Activated CD8-positive, alpha-beta T cell treated with anti-CD3 and anti-CD28 coated beads for 36 hours (primary cell): Measurements from ENCODE around the gene BAZ2B. TPM values are rescaled to one million over a fixed set of nuclear protein-coding genes. Genes with fewer than 3 reads are reported as not detected.

Source experiments
- ATAC-seq: fragments of 200-7000 bp; cut with Tn5 transposase; one replicate; pipeline ENCODE4 v1.10.0; 2021; ENCODE audit warnings: mild to moderate bottlenecking, moderate library complexity
- CTCF ChIA-PET: fragments of 350-600 bp; sonication (Branson Sonifier 250); formaldehyde crosslinking; loops from one replicate; lab custom pipeline; 2021; ENCODE audit warnings: antibody characterized with exemption; lab: Charles Lee
- POLR2A ChIA-PET: fragments of 350-600 bp; sonication (Branson Sonifier 250); formaldehyde crosslinking; loops from one replicate; lab custom pipeline; 2021; ENCODE audit warnings: antibody characterized with exemption; lab: Charles Lee
- DNase-seq: peaks from one replicate; pipeline ENCODE4 v3.0.0-alpha.2; 2020
- H3K27ac Mint-ChIP-seq: one replicate; pipeline ENCODE4 v1.8.0; 2021; ENCODE audit warnings: mild to moderate bottlenecking, mixed read lengths
- H3K27me3 Mint-ChIP-seq: one replicate; pipeline ENCODE4 v1.8.0; 2021; ENCODE audit warnings: mixed read lengths
- H3K36me3 Mint-ChIP-seq: one replicate; pipeline ENCODE4 v1.8.0; 2021; ENCODE audit warnings: low read depth, mixed read lengths
- H3K4me1 Mint-ChIP-seq: one replicate; pipeline ENCODE4 v1.8.0; 2021; ENCODE audit warnings: low read depth, mixed read lengths
- H3K4me3 Mint-ChIP-seq: one replicate; pipeline ENCODE4 v1.8.0; 2021; ENCODE audit warnings: mild to moderate bottlenecking, moderate library complexity, mixed read lengths
- H3K9me3 Mint-ChIP-seq: one replicate; pipeline ENCODE4 v1.8.0; 2021; ENCODE audit warnings: mixed read lengths
- intact Hi-C: fragments of 100-400 bp; cut with micrococcal nuclease; formaldehyde crosslinking; loops from one replicate; pipeline ENCODE4 v1.10.0; 2022
- total RNA-seq, 2 experiments: library from RNA; stranded (reverse); gene quantifications; one replicate each; pipeline ENCODE4 v1.2.3, GENCODE V29; 2021
- TF ChIP-seq, protein P1 (sequence below): fragments of 200-600 bp; IDR thresholded peaks from one replicate; pipeline ENCODE4 v1.8.0; 2022; ENCODE audit warnings: antibody characterized with exemption, mild to moderate bottlenecking

BAZ2B gene
- total RNA-seq, 2 experiments from 2014 or later: 7.7 to 8.2 TPM

DNA sequence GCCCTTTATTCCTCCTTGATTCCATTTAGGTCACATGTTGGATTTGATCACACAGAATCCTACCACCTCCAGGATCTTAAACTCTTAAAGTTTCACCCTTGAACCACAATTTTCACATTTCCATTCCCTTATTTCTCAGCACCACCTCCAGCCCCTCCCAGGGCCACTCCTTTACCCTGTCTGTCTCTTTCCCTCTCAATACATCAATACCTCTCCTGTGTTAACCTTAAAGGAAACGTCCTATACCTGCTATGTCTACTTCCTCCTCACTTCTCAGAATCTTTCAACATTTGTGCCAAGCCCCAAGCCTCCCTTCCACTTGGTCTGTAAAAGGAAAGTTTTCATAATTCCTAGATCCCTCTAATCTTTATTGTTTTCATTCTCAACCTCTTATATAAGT, 158.8 kb downstream of the BAZ2B start:
- intact Hi-C loops: no loop called here
- ChIA-PET POLR2A (interaction anchor here (0.6 kb wide), 1 partner anchor 47 kb away, joined by 4 read pairs; no protein-coding TSS in a partner anchor), CTCF (no interaction called here)
- H3K27ac Mint-ChIP-seq: peak overlapping the region; percentile 3
- H3K4me1 Mint-ChIP-seq: peaks cover 24% of the 10 kb centered on the region
- TF ChIP-seq, protein P1, sequence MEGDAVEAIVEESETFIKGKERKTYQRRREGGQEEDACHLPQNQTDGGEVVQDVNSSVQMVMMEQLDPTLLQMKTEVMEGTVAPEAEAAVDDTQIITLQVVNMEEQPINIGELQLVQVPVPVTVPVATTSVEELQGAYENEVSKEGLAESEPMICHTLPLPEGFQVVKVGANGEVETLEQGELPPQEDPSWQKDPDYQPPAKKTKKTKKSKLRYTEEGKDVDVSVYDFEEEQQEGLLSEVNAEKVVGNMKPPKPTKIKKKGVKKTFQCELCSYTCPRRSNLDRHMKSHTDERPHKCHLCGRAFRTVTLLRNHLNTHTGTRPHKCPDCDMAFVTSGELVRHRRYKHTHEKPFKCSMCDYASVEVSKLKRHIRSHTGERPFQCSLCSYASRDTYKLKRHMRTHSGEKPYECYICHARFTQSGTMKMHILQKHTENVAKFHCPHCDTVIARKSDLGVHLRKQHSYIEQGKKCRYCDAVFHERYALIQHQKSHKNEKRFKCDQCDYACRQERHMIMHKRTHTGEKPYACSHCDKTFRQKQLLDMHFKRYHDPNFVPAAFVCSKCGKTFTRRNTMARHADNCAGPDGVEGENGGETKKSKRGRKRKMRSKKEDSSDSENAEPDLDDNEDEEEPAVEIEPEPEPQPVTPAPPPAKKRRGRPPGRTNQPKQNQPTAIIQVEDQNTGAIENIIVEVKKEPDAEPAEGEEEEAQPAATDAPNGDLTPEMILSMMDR: no peak
- H3K36me3 Mint-ChIP-seq: no peaks in the 10 kb centered on the region
- no peaks in the 10 kb centered on the region for H3K9me3 Mint-ChIP-seq
- no peak for ATAC-seq
- DNase-seq: no peak
- H3K27me3 Mint-ChIP-seq: no peaks in the 10 kb centered on the region
- H3K4me3 Mint-ChIP-seq: no peak overlapping the region

DNA sequence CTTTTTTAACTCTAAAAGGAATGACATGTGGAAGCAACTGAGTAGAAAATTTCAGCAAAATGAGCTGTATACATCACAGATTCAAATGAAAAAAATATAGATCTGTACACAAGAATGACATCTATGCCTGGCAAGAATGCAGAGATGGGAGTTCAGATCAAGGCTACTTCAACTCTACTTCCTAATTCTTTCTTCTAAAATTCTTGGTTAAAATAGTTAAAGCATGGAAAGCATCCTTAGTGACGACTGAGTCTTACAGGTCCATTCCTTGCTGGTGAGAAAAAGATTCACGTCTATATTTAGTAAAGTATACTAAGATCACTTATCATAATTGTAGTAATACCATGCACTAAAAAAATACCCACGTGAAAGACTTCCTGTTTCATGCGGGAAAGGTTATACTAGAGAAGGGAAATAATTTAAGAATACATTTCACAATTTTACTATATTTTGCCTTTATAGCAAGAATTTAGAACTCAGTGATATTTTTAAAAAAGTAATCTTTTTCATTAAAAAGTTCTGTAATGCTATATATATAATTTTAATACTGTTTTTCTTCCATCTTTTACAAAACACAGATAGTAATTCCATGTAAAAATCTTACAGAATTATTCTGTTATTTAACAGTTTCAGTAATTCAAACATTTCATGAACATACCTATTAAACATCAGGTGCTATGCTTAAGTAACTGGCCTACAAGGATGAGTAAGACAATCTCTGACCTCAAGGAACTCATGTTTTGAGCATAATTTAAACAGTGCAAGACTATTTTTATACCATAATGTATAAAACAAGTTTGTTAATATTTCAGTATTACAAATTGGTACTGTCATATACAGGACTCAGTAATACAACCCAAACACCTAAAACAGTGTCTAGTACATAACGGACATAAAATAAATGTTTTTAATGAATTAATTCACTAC, 159.6 kb downstream of the BAZ2B start:
- Mint-ChIP-seq H3K9me3 (no peaks in the 10 kb centered on the region), H3K4me1 (peaks cover 24% of the 10 kb centered on the region), H3K4me3 (no peak overlapping the region), H3K27me3 (no peaks in the 10 kb centered on the region), H3K27ac (no peak overlapping the region), H3K36me3 (no peaks in the 10 kb centered on the region)
- TF ChIP-seq, protein P1: no peak
- DNase-seq: no peak
- intact Hi-C loops: no loop called here
- ChIA-PET POLR2A (interaction anchor here (0.6 kb wide), 1 partner anchor 48 kb away, joined by 4 read pairs; no protein-coding TSS in a partner anchor), CTCF (interaction anchor here (0.7 kb wide), 1 partner anchor 12 kb away, joined by 3 read pairs; no protein-coding TSS in a partner anchor)
- peak; percentile 50 for ATAC-seq

DNA sequence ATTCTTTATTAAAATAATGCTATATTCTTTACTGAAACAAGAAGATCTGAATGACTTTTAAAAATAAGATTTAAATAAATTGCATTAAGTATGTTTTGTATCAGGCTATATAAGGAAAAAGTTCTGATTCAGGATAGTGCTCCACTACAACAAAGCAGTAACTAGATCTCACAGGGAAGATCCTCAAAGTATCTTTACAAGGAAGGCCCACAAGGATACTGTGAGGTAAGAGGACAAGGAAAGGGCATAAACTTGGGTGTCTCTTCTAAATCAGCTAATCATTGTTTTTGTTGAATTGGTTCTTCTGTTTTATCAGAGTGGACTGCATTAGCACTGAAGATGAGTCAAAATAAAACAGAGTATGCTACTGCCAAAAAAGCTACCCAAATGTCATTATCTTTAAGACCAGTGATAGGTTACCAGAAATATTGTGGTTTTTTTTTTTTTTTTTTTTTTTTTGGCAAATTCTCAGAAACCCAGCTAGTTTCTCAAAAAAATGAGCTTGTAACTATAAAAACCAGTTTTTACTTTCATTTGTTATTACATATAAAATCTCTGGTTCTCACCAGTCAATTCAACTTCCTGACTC, 160.9 kb downstream of the BAZ2B start:
- Mint-ChIP-seq H3K27ac (no peak overlapping the region), H3K4me1 (peaks cover 21% of the 10 kb centered on the region), H3K27me3 (no peaks in the 10 kb centered on the region), H3K9me3 (no peaks in the 10 kb centered on the region), H3K4me3 (no peak overlapping the region), H3K36me3 (no peaks in the 10 kb centered on the region)
- peak; percentile 76 for ATAC-seq
- no peak for DNase-seq
- intact Hi-C loops: no loop called here
- CTCF ChIA-PET: interaction anchor here (1.0 kb wide), 1 partner anchor 314 kb away, joined by 3 read pairs; no protein-coding TSS in a partner anchor
- POLR2A ChIA-PET: no interaction called here
- TF ChIP-seq, protein P1: no peak

DNA sequence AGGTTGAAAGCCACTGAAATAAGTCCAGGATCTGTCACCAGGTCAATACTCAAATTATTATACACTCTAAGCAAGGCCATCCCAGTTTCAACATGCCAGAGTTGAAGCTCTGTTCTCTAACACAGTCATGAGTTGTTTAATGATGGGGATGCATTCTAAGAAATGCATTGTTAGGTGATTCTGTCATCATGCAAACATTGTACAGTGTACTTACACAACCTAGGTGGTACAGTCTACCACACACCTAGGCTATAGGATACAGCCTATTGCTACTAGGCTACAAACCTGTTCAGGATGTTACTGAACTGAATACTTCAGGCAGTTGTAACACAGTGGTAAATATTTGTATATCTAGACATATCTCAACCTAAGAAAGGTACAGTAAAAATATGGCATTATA, 162.2 kb downstream of the BAZ2B start:
- no peaks in the 10 kb centered on the region for H3K36me3 Mint-ChIP-seq
- intact Hi-C loops: no loop called here
- ATAC-seq: peak; percentile 24
- TF ChIP-seq, protein P1: no peak
- H3K4me1 Mint-ChIP-seq: peaks cover 20% of the 10 kb centered on the region
- no peak overlapping the region for H3K4me3 Mint-ChIP-seq
- H3K9me3 Mint-ChIP-seq: no peaks in the 10 kb centered on the region
- no peak overlapping the region for H3K27ac Mint-ChIP-seq
- ChIA-PET POLR2A (no interaction called here), CTCF (no interaction called here)
- H3K27me3 Mint-ChIP-seq: no peaks in the 10 kb centered on the region
- no peak for DNase-seq
